Stimulated activated naive CD4-positive, alpha-beta T cell (primary cell): Measurements from ENCODE around the gene NSUN4.

Source experiments
- DNase-seq, 6 experiments: peaks; one replicate each; lab custom pipeline; 2025; lab: John Stamatoyannopoulos, UW

The NSUN4 gene

GRCh38 chr1:46405724-46406123 is 65.1 kb downstream of the NSUN4 start:
- no peak for DNase-seq

- DNase-seq: no peak
Observed at GRCh38 chr1:46406881-46407608, 66.4 kb downstream of the NSUN4 start.

GRCh38 chr1:46407636-46408035 is 67.0 kb downstream of the NSUN4 start:
- DNase-seq: no peak

GRCh38 chr1:46408356-46409062 is 67.9 kb downstream of the NSUN4 start:
- no peak for DNase-seq

GRCh38 chr1:46409063-46409372 is 68.4 kb downstream of the NSUN4 start:
- no peak for DNase-seq

- no peak for DNase-seq
Observed at GRCh38 chr1:46410156-46411009, 69.8 kb downstream of the NSUN4 start.

GRCh38 chr1:46411010-46411405 is 70.4 kb downstream of the NSUN4 start:
- DNase-seq: no peak
